Middle frontal gyrus (tissue), 1 donor: ENCODE data around the gene IFT57.

Experiments
- DNase-seq: peaks from one replicate; pipeline ENCODE4 v3.0.0-alpha.2; 2015; ENCODE audit warnings: low spot score; ENCODE audit errors: extremely low spot score

IFT57 gene

GRCh38 chr3:108125550-108126071 lies 96.6 kb downstream of the IFT57 start:
- no peak for DNase-seq

GRCh38 chr3:108125153-108125543 lies 97.1 kb downstream of the IFT57 start:
- no peak for DNase-seq

- DNase-seq = no peak
Observed at GRCh38 chr3:108124337-108125152, 97.7 kb downstream of the IFT57 start.

GRCh38 chr3:108123326-108123725 lies 98.9 kb downstream of the IFT57 start:
- no peak for DNase-seq

GRCh38 chr3:108122276-108122675 lies 99.9 kb downstream of the IFT57 start:
- DNase-seq = no peak

- DNase-seq = no peak
Observed at GRCh38 chr3:108119398-108120104, 102.7 kb downstream of the IFT57 start.

GRCh38 chr3:108118038-108118768 lies 104.0 kb downstream of the IFT57 start:
- no peak for DNase-seq

GRCh38 chr3:108117241-108117775 lies 104.9 kb downstream of the IFT57 start:
- DNase-seq = no peak

- no peak for DNase-seq
Observed at GRCh38 chr3:108114423-108115065, 107.7 kb downstream of the IFT57 start.

GRCh38 chr3:108113975-108114374 lies 108.2 kb downstream of the IFT57 start:
- DNase-seq = no peak

GRCh38 chr3:108110934-108111333 lies 111.3 kb downstream of the IFT57 start:
- no peak for DNase-seq
